GM23248 (cell line): Measurements from ENCODE around the gene TOR1B.

ENCODE experiments used
- EZH2 ChIP-seq: fragments of 200-600 bp; sonication (generic); IDR thresholded peaks from 2 replicates; pipeline ENCODE4 v1.6.1; 2018; ENCODE audit warnings: antibody characterized with exemption, mild to moderate bottlenecking; ENCODE audit not compliant: insufficient read depth, poor library complexity, severe bottlenecking
- EZH2phosphoT487 ChIP-seq: fragments of 200-600 bp; sonication (generic); IDR thresholded peaks from 2 replicates; pipeline ENCODE4 v1.6.1; 2018; ENCODE audit warnings: antibody characterized with exemption, moderate library complexity, mild to moderate bottlenecking, low read depth; ENCODE audit not compliant: insufficient read depth

GRCh38 chr9:129840034-129840433, 37.0 kb downstream of the TOR1B start:
- TF ChIP-seq EZH2 (no peak), EZH2phosphoT487 (no peak)
